NCI-H2107 treated with DMSO at 0.1 percent for 48 hours (cell line): ENCODE data around the gene PRDX2.
A peak's percentile ranks its signal among the peaks of the same experiment; 100 is the strongest.

ENCODE experiments used
- DNase-seq: peaks from one replicate; lab custom pipeline; 2025; ENCODE audit not compliant: unreplicated experiment; lab: John Stamatoyannopoulos, UW

The PRDX2 gene

GRCh38 chr19:12792853-12793289 lies 8.7 kb downstream of the PRDX2 start:
- DNase-seq: no peak

- DNase-seq: peak; percentile 45
Observed at GRCh38 chr19:12792051-12792852, 9.3 kb downstream of the PRDX2 start.

GRCh38 chr19:12791345-12792050 lies 10.1 kb downstream of the PRDX2 start, which contains the start of gene JUNB:
JUNB (plus strand) TSS chr19:12791486; CDS start chr19:12791772, 286 bp downstream.
- peak; percentile 79 for DNase-seq

- no peak for DNase-seq
Observed at GRCh38 chr19:12790628-12791344, 10.8 kb downstream of the PRDX2 start.

GRCh38 chr19:12789904-12790619 lies 11.5 kb downstream of the PRDX2 start:
- peak; percentile 85 for DNase-seq

- DNase-seq: no peak
Observed at GRCh38 chr19:12789098-12789903, 12.3 kb downstream of the PRDX2 start.

GRCh38 chr19:12788682-12789097 lies 12.9 kb downstream of the PRDX2 start:
- peak; percentile 34 for DNase-seq

GRCh38 chr19:12788042-12788681 lies 13.4 kb downstream of the PRDX2 start:
- no peak for DNase-seq

- no peak for DNase-seq
Observed at GRCh38 chr19:12787458-12787857, 14.1 kb downstream of the PRDX2 start.

- DNase-seq: no peak
Observed at GRCh38 chr19:12786952-12787351, 14.6 kb downstream of the PRDX2 start.

- no peak for DNase-seq
Observed at GRCh38 chr19:12786141-12786870, 15.3 kb downstream of the PRDX2 start.

GRCh38 chr19:12785431-12786031 lies 16.1 kb downstream of the PRDX2 start:
- no peak for DNase-seq

- no peak for DNase-seq
Observed at GRCh38 chr19:12784871-12785430, 16.6 kb downstream of the PRDX2 start.

- no peak for DNase-seq
Observed at GRCh38 chr19:12784394-12784870, 17.2 kb downstream of the PRDX2 start.

GRCh38 chr19:12783849-12784393 lies 17.7 kb downstream of the PRDX2 start:
- no peak for DNase-seq

GRCh38 chr19:12783291-12783848 lies 18.2 kb downstream of the PRDX2 start:
- no peak for DNase-seq
